A549 (cell line): ENCODE data around the gene AURKA. TPM values are rescaled to one million over a fixed set of nuclear protein-coding genes. Genes with fewer than 3 reads are reported as not detected.

ENCODE experiments used
- CBX2 ChIP-seq: fragments of 200-600 bp; sonication (generic); IDR thresholded peaks from 2 replicates; pipeline ENCODE4 v1.6.1; 2016; ENCODE audit warnings: low read depth, mild to moderate bottlenecking, borderline replicate concordance
- CBX8 ChIP-seq: fragments of 200-600 bp; sonication (generic); IDR thresholded peaks from 2 replicates; pipeline ENCODE4 v1.6.1; 2016
- CHD4 ChIP-seq: fragments of 200-600 bp; sonication (generic); IDR thresholded peaks from 2 replicates; pipeline ENCODE4 v1.6.1; 2016; ENCODE audit warnings: antibody characterized with exemption, mild to moderate bottlenecking, borderline replicate concordance
- EHF ChIP-seq: fragments of 250-450 bp; sonication (Bioruptor Pico); IDR thresholded peaks from 2 replicates; pipeline ENCODE4 v1.5.0; 2020; ENCODE audit warnings: mild to moderate bottlenecking
- FOXS1 ChIP-seq: fragments of 250-450 bp; sonication (Bioruptor Pico); IDR thresholded peaks from 2 replicates; pipeline ENCODE4 v1.5.0; 2020; ENCODE audit warnings: mild to moderate bottlenecking, moderate library complexity
- HOXA7 ChIP-seq: fragments of 250-450 bp; sonication (Bioruptor Pico); IDR thresholded peaks from 2 replicates; pipeline ENCODE4 v1.5.0; 2020; ENCODE audit warnings: mild to moderate bottlenecking, moderate library complexity
- HOXB5 ChIP-seq: fragments of 250-450 bp; sonication (Bioruptor Pico); IDR thresholded peaks from 2 replicates; pipeline ENCODE4 v1.5.0; 2020; ENCODE audit warnings: mild to moderate bottlenecking, moderate library complexity
- KDM5A ChIP-seq: fragments of 200-600 bp; sonication (generic); IDR thresholded peaks from 2 replicates; pipeline ENCODE4 v1.6.1; 2016; ENCODE audit warnings: antibody characterized with exemption, mild to moderate bottlenecking
- MAFK ChIP-seq: fragments of 450-650 bp; IDR thresholded peaks from 2 replicates; pipeline ENCODE4 v1.6.1; 2014; ENCODE audit not compliant: partially characterized antibody
- MYC ChIP-seq: IDR thresholded peaks from 2 replicates; pipeline ENCODE4 v1.6.1; 2012; ENCODE audit warnings: mild to moderate bottlenecking, inconsistent platforms, low read length, improper control_type of control experiment, borderline replicate concordance
- NR3C1 ChIP-seq: fragments of >200 bp; sonication (Bioruptor Twin); formaldehyde crosslinking; IDR thresholded peaks from 3 replicates; pipeline ENCODE4 v1.6.1; 2017
- PHF8 ChIP-seq: fragments of 200-600 bp; sonication (generic); IDR thresholded peaks from 2 replicates; pipeline ENCODE4 v1.6.1; 2016; ENCODE audit warnings: low read depth, mild to moderate bottlenecking, antibody characterized with exemption, moderate library complexity, borderline replicate concordance
- POLR2AphosphoS2 ChIP-seq: conservative IDR thresholded peaks from 2 replicates; pipeline ENCODE4 v1.6.1; 2012; ENCODE audit warnings: low read length, improper control_type of control experiment, inconsistent platforms
- RAD21 ChIP-seq, 2 experiments: fragments of >200 bp in 1 of 2; sonication (Bioruptor Twin) in 1 of 2; formaldehyde crosslinking in 1 of 2; IDR thresholded peaks in 1 of 2; conservative IDR thresholded peaks in 1 of 2; 2 replicates in 1 of 2; 3 replicates in 1 of 2; pipeline ENCODE4 v1.6.1; 2012 to 2018; ENCODE audit warnings: inconsistent platforms in 1 of 2
- RFX5 ChIP-seq: fragments of 450-650 bp; IDR thresholded peaks from 2 replicates; pipeline ENCODE4 v1.7.1; 2014; ENCODE audit warnings: antibody characterized with exemption, mild to moderate bottlenecking, moderate library complexity
- ZFP36 ChIP-seq: fragments of 450-650 bp; IDR thresholded peaks from 2 replicates; pipeline ENCODE4 v1.6.1; 2014; ENCODE audit warnings: borderline replicate concordance; ENCODE audit not compliant: partially characterized antibody
- ZNF302 ChIP-seq: fragments of 250-450 bp; sonication (Bioruptor Pico); IDR thresholded peaks from 2 replicates; pipeline ENCODE4 v1.9.0; 2021; ENCODE audit warnings: inconsistent platforms, mild to moderate bottlenecking, moderate library complexity
- ZSCAN20 ChIP-seq: fragments of 250-450 bp; sonication (Bioruptor Pico); IDR thresholded peaks from 2 replicates; pipeline ENCODE4 v1.8.0; 2022; ENCODE audit warnings: mild to moderate bottlenecking, moderate library complexity
- polyA plus RNA-seq, 4 experiments: library from polyadenylated mRNA; depleted of rRNA in 3 of 4; stranded (reverse); fragments of >200 nt; fragmentation: RNase III in 1 of 4; extraction: RNeasy Plus Mini Kit Qiagen cat#74134 plus additional on column Dnase treatment in 1 of 4; gene quantifications; 2 replicates in 3 of 4; 3 replicates in 1 of 4; pipeline ENCODE4 v1.2.3, GENCODE V29; 2011 to 2017
- TF ChIP-seq, protein P1 (sequence below): fragments of >200 bp; sonication (Bioruptor Twin); formaldehyde crosslinking; IDR thresholded peaks from 3 replicates; pipeline ENCODE4 v1.6.1; 2016
- TF ChIP-seq, protein P2 (sequence below): fragments of 200-600 bp; sonication (generic); IDR thresholded peaks from 2 replicates; pipeline ENCODE4 v1.6.1; 2016; ENCODE audit warnings: antibody characterized with exemption, mild to moderate bottlenecking, moderate library complexity
- TF ChIP-seq, protein P3 (sequence below): fragments of 250-450 bp; sonication (Bioruptor Pico); IDR thresholded peaks from 2 replicates; pipeline ENCODE4 v1.5.0; 2021; ENCODE audit warnings: mild to moderate bottlenecking, moderate library complexity, borderline replicate concordance
- TF ChIP-seq, protein P4 (sequence below): fragments of >200 bp; sonication (Bioruptor Twin); formaldehyde crosslinking; IDR thresholded peaks from 2 replicates; pipeline ENCODE4 v1.6.1; 2016

Gene AURKA
- polyA plus RNA-seq, 2 of the 4 experiments (the other 2 are of a cell fraction): 117 to 123 TPM

GRCh38 chr20:56392132-56392880 lies at the start of gene AURKA, which contains the start of gene CSTF1 (continued):
- TF ChIP-seq ZNF302 (no peak), CBX8 (no peak), MAFK (no peak), RFX5 (no peak), HOXA7 (no peak), CHD4 (no peak), NR3C1 (no peak), RAD21 (conservative IDR thresholded peaks at IDR 0.05 in 1 of 2, IDR thresholded peaks at IDR 0.05 in 1 of 2) (no peak), MYC (peak; percentile 90), KDM5A (no peak; the same call in 1 of the 2 replicates), FOXS1 (CRISPR knock-in tag) (peak; percentile 59; the same call in 1 of the 2 replicates), ZSCAN20 (CRISPR knock-in tag) (no peak), PHF8 (peak; percentile 75; the same call in 1 of the 2 replicates), POLR2AphosphoS2 (no peak), HOXB5 (peak; percentile 84; the same call in 1 of the 2 replicates), EHF (no peak), ZFP36 (no peak), CBX2 (no peak)
- TF ChIP-seq, protein P1, sequence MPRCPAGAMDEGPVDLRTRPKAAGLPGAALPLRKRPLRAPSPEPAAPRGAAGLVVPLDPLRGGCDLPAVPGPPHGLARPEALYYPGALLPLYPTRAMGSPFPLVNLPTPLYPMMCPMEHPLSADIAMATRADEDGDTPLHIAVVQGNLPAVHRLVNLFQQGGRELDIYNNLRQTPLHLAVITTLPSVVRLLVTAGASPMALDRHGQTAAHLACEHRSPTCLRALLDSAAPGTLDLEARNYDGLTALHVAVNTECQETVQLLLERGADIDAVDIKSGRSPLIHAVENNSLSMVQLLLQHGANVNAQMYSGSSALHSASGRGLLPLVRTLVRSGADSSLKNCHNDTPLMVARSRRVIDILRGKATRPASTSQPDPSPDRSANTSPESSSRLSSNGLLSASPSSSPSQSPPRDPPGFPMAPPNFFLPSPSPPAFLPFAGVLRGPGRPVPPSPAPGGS: peak; percentile 86; the same call in 1 of the 3 replicates
- TF ChIP-seq, protein P2, sequence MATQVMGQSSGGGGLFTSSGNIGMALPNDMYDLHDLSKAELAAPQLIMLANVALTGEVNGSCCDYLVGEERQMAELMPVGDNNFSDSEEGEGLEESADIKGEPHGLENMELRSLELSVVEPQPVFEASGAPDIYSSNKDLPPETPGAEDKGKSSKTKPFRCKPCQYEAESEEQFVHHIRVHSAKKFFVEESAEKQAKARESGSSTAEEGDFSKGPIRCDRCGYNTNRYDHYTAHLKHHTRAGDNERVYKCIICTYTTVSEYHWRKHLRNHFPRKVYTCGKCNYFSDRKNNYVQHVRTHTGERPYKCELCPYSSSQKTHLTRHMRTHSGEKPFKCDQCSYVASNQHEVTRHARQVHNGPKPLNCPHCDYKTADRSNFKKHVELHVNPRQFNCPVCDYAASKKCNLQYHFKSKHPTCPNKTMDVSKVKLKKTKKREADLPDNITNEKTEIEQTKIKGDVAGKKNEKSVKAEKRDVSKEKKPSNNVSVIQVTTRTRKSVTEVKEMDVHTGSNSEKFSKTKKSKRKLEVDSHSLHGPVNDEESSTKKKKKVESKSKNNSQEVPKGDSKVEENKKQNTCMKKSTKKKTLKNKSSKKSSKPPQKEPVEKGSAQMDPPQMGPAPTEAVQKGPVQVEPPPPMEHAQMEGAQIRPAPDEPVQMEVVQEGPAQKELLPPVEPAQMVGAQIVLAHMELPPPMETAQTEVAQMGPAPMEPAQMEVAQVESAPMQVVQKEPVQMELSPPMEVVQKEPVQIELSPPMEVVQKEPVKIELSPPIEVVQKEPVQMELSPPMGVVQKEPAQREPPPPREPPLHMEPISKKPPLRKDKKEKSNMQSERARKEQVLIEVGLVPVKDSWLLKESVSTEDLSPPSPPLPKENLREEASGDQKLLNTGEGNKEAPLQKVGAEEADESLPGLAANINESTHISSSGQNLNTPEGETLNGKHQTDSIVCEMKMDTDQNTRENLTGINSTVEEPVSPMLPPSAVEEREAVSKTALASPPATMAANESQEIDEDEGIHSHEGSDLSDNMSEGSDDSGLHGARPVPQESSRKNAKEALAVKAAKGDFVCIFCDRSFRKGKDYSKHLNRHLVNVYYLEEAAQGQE: no peak
- TF ChIP-seq, protein P3, sequence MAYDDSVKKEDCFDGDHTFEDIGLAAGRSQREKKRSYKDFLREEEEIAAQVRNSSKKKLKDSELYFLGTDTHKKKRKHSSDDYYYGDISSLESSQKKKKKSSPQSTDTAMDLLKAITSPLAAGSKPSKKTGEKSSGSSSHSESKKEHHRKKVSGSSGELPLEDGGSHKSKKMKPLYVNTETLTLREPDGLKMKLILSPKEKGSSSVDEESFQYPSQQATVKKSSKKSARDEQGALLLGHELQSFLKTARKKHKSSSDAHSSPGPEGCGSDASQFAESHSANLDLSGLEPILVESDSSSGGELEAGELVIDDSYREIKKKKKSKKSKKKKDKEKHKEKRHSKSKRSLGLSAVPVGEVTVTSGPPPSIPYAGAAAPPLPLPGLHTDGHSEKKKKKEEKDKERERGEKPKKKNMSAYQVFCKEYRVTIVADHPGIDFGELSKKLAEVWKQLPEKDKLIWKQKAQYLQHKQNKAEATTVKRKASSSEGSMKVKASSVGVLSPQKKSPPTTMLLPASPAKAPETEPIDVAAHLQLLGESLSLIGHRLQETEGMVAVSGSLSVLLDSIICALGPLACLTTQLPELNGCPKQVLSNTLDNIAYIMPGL: no peak; the same call in 1 of the 2 replicates
- TF ChIP-seq, protein P4, sequence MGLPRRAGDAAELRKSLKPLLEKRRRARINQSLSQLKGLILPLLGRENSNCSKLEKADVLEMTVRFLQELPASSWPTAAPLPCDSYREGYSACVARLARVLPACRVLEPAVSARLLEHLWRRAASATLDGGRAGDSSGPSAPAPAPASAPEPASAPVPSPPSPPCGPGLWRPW: no peak
